Activated naive CD4-positive, alpha-beta T cell treated with anti-CD3 and anti-CD28 coated beads, Interleukin-2, amount 10 ng/mL, durations not matched to agents 7 days and 5 days (primary cell): ENCODE data around the gene GAS2L2.
A peak's percentile ranks its signal among the peaks of the same experiment; 100 is the strongest.

ENCODE experiments used
- CTCF ChIA-PET: fragments of 350-600 bp; sonication (Branson Sonifier 250); formaldehyde crosslinking; loops from one replicate; lab custom pipeline; 2021; ENCODE audit warnings: antibody characterized with exemption; lab: Charles Lee
- DNase-seq: peaks from one replicate; pipeline ENCODE4 v3.0.0-alpha.2; 2020
- H3K27ac Mint-ChIP-seq: one replicate; pipeline ENCODE4 v1.8.0; 2021; ENCODE audit warnings: mild to moderate bottlenecking, moderate library complexity, mixed read lengths
- H3K27me3 Mint-ChIP-seq: one replicate; pipeline ENCODE4 v1.8.0; 2021; ENCODE audit warnings: mild to moderate bottlenecking, mixed read lengths
- H3K36me3 Mint-ChIP-seq: one replicate; pipeline ENCODE4 v1.8.0; 2021; ENCODE audit warnings: mixed read lengths
- H3K4me1 Mint-ChIP-seq: one replicate; pipeline ENCODE4 v1.8.0; 2021; ENCODE audit warnings: mixed read lengths
- H3K4me3 Mint-ChIP-seq: one replicate; pipeline ENCODE4 v1.8.0; 2021; ENCODE audit warnings: mild to moderate bottlenecking, moderate library complexity, mixed read lengths
- H3K9me3 Mint-ChIP-seq: one replicate; pipeline ENCODE4 v1.8.0; 2021; ENCODE audit warnings: mixed read lengths

GAS2L2 gene

GRCh38 chr17:35786941-35787432 lies 33.9 kb upstream of the GAS2L2 start:
- H3K4me1 Mint-ChIP-seq: peaks cover 9% of the 10 kb centered on the region
- H3K9me3 Mint-ChIP-seq: no peaks in the 10 kb centered on the region
- no peak overlapping the region for H3K4me3 Mint-ChIP-seq
- no peaks in the 10 kb centered on the region for H3K36me3 Mint-ChIP-seq
- no peak for DNase-seq
- H3K27ac Mint-ChIP-seq: no peak overlapping the region
- peaks cover 58% of the 10 kb centered on the region for H3K27me3 Mint-ChIP-seq
- CTCF ChIA-PET: no interaction called here

DNA sequence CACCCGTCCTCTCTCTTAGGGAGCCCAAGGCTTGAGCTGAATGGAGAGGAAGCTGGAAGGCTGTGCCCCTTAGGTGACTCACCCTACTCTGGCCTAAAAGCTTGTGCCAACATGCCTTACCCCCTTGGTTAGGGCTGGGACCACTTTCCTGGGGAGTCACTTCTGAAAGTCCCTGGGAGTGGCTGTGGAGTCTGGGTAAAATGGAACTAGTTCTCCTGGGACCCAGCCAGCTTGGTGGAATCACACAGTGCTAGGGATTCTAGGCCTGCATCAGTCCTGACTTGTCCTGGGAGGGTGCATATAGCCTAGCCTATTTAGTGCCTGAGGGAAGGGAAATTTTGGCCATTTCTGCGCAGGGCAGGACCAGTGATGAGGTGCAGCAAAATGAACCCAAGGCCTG lies 31.9 kb upstream of the GAS2L2 start:
- no peak for DNase-seq
- peaks cover 9% of the 10 kb centered on the region for H3K4me1 Mint-ChIP-seq
- no peaks in the 10 kb centered on the region for H3K36me3 Mint-ChIP-seq
- no peaks in the 10 kb centered on the region for H3K9me3 Mint-ChIP-seq
- CTCF ChIA-PET: interaction anchor here (1.2 to 2.1 kb wide), 3 partner anchors 12 to 37 kb away, joined by 3 to 8 read pairs (median 4); no protein-coding TSS in a partner anchor
- no peak overlapping the region for H3K27ac Mint-ChIP-seq
- H3K4me3 Mint-ChIP-seq: no peak overlapping the region
- H3K27me3 Mint-ChIP-seq: peaks cover 56% of the 10 kb centered on the region

DNA sequence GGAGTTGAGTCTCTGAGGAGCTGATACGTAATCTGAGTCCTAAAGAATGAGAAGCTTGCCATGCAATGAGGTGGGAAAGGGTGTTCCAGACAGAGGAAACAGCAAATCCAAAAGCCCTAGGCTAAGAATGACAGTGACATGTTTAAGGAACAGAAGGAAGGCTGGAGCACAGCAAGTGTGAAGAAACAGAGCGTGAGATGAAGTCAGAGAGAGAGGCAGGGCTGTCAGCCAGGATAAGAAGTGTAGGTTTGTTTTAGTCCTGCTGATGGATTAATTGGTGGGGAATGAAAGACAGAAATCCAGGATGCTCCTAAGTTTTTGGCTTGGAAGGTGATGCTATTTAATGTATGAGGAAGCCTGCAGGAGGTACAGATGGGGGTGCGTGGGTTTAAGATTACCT lies 27.9 kb upstream of the GAS2L2 start:
- H3K36me3 Mint-ChIP-seq: no peaks in the 10 kb centered on the region
- peaks cover 48% of the 10 kb centered on the region for H3K27me3 Mint-ChIP-seq
- no peak overlapping the region for H3K27ac Mint-ChIP-seq
- H3K4me1 Mint-ChIP-seq: no peaks in the 10 kb centered on the region
- no peak for DNase-seq
- H3K9me3 Mint-ChIP-seq: no peaks in the 10 kb centered on the region
- CTCF ChIA-PET: interaction anchor here (1.3 kb wide), 1 partner anchor 168 kb away, joined by 4 read pairs; no protein-coding TSS in a partner anchor
- H3K4me3 Mint-ChIP-seq: no peak overlapping the region

DNA sequence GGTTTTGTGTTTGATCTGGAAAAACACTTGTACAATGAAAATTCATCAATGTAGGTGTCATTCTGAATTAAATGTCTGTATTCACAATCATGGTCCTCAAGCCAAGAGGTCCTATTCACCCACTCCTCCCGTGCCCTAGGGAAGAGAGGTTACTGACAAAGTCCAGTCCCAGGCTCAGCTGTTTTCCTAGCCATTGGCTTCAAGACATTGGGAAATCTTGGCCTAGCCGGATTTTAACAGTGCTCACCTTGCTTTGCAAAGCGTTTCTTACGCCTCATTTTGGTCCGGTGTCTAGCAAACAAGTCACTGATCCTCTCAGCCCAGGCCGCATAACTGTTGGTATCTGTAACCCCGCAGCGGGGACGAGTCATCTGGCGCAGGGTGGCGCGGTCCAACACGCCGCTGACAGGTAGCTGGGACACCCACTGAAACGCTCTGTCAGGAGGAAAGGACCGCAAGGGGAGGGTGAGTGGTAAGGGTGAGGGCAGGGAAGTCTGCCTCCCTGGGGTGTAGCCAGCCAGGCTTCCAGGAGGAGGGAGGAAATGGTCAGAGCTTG lies 25.7 kb upstream of the GAS2L2 start:
- H3K27me3 Mint-ChIP-seq: peaks cover 56% of the 10 kb centered on the region
- H3K9me3 Mint-ChIP-seq: no peaks in the 10 kb centered on the region
- no peak overlapping the region for H3K4me3 Mint-ChIP-seq
- no peak for DNase-seq
- no peaks in the 10 kb centered on the region for H3K4me1 Mint-ChIP-seq
- no peak overlapping the region for H3K27ac Mint-ChIP-seq
- H3K36me3 Mint-ChIP-seq: no peaks in the 10 kb centered on the region
- CTCF ChIA-PET: interaction anchor here (1.4 kb wide), 1 partner anchor 26 kb away, joined by 6 read pairs; no protein-coding TSS in a partner anchor

DNA sequence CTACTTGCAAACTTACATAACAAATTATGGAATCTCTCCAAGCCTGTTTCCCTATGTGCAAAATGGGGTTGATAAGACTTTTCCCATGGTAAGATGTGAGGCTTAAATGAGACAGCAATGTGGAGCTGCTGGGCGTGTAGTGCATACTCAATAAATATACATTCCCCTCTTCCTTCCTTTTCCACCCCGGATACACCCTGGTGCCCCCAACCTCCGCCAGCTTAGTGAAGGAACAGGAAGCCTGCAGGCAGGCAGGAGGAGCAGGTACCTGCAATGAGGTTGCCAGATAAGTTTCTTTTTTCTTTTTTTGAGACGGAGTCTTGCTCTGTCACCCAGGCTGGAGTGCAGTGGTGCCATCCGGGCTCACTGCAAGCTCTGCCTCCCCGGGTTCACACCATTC lies 22.5 kb upstream of the GAS2L2 start:
- H3K4me3 Mint-ChIP-seq: no peak overlapping the region
- no peaks in the 10 kb centered on the region for H3K9me3 Mint-ChIP-seq
- peaks cover 60% of the 10 kb centered on the region for H3K27me3 Mint-ChIP-seq
- no peaks in the 10 kb centered on the region for H3K36me3 Mint-ChIP-seq
- H3K4me1 Mint-ChIP-seq: no peaks in the 10 kb centered on the region
- H3K27ac Mint-ChIP-seq: no peak overlapping the region
- no peak for DNase-seq
- CTCF ChIA-PET: interaction anchor here (2.9 kb wide), 1 partner anchor 12 kb away, joined by 13 read pairs; no protein-coding TSS in a partner anchor

DNA sequence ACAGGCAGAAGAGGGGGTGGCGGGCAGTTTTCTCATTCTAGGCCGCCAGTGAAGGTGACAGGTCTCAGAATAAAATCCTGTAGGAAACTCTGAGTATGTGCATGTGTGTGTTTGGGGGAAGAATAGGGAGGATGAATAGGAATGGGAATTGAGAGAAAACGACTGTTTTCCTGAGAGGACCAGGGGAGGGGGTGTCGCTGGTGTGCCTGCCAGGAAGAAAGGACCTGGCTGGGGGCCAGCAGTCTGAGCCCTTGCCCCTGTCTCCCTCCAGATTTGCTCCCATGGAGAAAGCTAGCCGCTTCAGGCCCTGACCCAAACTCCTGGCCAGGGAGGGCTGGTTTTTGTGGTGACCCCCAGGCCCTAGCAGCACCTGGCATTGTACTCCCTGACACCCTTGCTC lies 22.0 kb upstream of the GAS2L2 start:
- Mint-ChIP-seq H3K27me3 (peaks cover 60% of the 10 kb centered on the region), H3K4me3 (no peak overlapping the region), H3K9me3 (no peaks in the 10 kb centered on the region), H3K27ac (no peak overlapping the region), H3K36me3 (no peaks in the 10 kb centered on the region), H3K4me1 (no peaks in the 10 kb centered on the region)
- no peak for DNase-seq
- CTCF ChIA-PET: interaction anchor here (2.9 kb wide), 1 partner anchor 11 kb away, joined by 13 read pairs; no protein-coding TSS in a partner anchor

DNA sequence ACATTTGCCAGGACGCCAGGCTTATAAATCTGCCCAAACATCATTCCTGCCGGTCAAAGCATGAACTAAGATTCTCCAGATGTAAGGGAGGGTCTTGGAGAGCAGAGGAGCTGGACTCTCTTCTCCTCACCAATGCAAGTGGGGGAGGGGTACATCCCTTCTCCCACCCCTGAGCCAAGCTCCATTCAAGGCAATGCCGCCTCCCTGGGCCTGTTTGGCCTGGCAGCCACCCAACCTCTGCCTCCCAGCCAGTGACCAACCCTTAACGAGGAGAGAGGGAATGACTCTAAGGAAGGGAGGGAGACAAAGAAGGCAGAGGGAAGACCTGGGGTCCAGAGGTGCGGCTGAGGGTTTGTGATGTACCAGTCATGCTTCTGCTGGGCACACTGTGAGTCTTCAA lies 21.5 kb upstream of the GAS2L2 start:
- no peak overlapping the region for H3K4me3 Mint-ChIP-seq
- H3K27me3 Mint-ChIP-seq: peaks cover 62% of the 10 kb centered on the region
- DNase-seq: no peak
- CTCF ChIA-PET: interaction anchor here (1.2 to 2.9 kb wide), 2 partner anchors 11 to 27 kb away, joined by 3 to 13 read pairs; no protein-coding TSS in a partner anchor
- H3K4me1 Mint-ChIP-seq: no peaks in the 10 kb centered on the region
- no peaks in the 10 kb centered on the region for H3K9me3 Mint-ChIP-seq
- H3K27ac Mint-ChIP-seq: no peak overlapping the region
- H3K36me3 Mint-ChIP-seq: no peaks in the 10 kb centered on the region

- H3K9me3 Mint-ChIP-seq: no peaks in the 10 kb centered on the region
- CTCF ChIA-PET: interaction anchor here (1.2 to 2.9 kb wide), 2 partner anchors 10 to 27 kb away, joined by 3 to 13 read pairs; no protein-coding TSS in a partner anchor
- no peak overlapping the region for H3K27ac Mint-ChIP-seq
- no peaks in the 10 kb centered on the region for H3K4me1 Mint-ChIP-seq
- no peak for DNase-seq
- H3K4me3 Mint-ChIP-seq: no peak overlapping the region
- H3K27me3 Mint-ChIP-seq: peaks cover 61% of the 10 kb centered on the region
- no peaks in the 10 kb centered on the region for H3K36me3 Mint-ChIP-seq
These were observed 20.8 kb upstream of the GAS2L2 start for GRCh38 chr17:35773679-35774425.

DNA sequence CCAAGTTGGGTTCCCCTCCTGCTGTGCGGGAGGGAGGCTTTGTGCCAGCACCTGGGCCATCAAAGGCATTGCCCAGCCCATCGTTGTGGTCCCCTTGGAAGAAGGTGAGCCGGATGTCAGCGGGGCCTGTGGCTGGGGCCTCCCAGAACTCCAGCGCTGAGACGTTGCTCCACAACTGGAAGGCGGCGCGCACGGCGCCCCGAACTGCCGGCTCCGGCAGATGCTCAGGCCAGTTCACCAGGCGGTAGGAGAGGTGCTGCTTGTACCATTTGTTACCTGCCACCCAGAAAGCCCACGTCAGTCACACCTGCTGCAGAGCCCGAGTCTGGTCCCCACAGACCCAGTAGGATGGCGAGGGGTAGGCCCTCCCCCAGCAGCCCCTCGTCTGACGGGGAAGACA lies 20.1 kb upstream of the GAS2L2 start:
- Mint-ChIP-seq H3K27ac (no peak overlapping the region), H3K27me3 (peaks cover 67% of the 10 kb centered on the region), H3K4me3 (no peak overlapping the region), H3K4me1 (no peaks in the 10 kb centered on the region), H3K9me3 (no peaks in the 10 kb centered on the region), H3K36me3 (no peaks in the 10 kb centered on the region)
- CTCF ChIA-PET: interaction anchor here (2.9 to 11.7 kb wide), 2 partner anchors 9 to 34 kb away, joined by 13 to 219 read pairs; partner anchors contain the start of gene TAF15
- DNase-seq: no peak

DNA sequence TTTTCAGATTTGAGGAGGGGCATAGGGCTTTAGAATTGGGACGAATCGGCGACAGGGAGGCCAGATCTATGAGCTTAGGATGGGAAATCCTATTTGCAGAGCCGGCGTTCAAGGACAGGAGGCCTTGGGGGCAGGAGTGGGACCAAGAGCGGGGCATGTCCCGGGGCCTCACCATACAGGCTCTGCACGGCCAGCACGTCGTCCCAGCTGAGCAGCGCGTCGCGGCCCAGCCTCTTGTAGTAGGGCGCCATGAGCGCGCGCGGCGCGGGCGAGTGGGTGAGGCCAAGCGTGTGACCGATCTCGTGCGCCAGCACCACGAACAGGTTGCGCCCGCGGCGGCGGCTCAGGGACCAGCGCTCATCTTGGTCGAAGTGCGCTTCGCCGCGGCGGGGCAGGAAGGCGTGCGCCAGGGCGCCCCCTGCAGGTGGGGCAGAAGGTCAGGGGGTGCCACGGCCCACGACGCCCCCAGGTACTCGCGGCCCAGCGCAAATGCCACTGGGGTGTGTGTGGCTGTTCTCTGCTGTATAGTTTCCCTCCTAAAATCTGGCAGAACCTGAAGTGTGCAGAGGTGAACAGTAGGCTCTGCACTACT lies 17.0 kb upstream of the GAS2L2 start:
- no peak overlapping the region for H3K27ac Mint-ChIP-seq
- H3K36me3 Mint-ChIP-seq: no peaks in the 10 kb centered on the region
- no peak for DNase-seq
- H3K4me1 Mint-ChIP-seq: peaks cover 3% of the 10 kb centered on the region
- CTCF ChIA-PET: interaction anchor here (0.9 to 11.7 kb wide), 4 partner anchors 10 to 37 kb away, joined by 3 to 219 read pairs (median 4); partner anchors contain the start of gene TAF15
- peaks cover 73% of the 10 kb centered on the region for H3K27me3 Mint-ChIP-seq
- H3K4me3 Mint-ChIP-seq: no peak overlapping the region
- no peaks in the 10 kb centered on the region for H3K9me3 Mint-ChIP-seq

DNA sequence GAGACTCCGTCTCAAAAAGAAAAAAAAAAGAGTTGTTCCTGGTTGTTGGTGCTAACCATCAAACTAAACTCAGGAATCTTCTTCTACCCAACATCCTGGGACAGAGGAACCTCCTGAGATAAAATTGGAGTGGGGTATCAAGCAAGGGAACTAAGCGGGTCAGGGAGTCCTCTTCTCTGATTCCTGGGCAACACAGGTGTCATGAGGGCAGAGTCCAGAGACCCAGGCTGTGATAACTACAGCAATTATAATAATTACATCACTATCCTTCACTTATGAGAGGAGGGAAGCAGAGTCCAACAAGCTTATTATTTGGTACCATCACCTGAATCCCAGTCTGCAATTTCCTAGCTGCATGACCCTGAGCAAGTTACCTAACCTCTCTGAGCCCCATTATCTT lies 15.8 kb upstream of the GAS2L2 start:
- Mint-ChIP-seq H3K4me3 (no peak overlapping the region), H3K9me3 (no peaks in the 10 kb centered on the region), H3K4me1 (peaks cover 11% of the 10 kb centered on the region), H3K36me3 (no peaks in the 10 kb centered on the region), H3K27ac (no peak overlapping the region), H3K27me3 (peaks cover 68% of the 10 kb centered on the region)
- CTCF ChIA-PET: interaction anchor here (0.6 to 11.7 kb wide), 3 partner anchors 31 to 230 kb away, joined by 3 to 219 read pairs (median 4); partner anchors contain the start of gene TAF15
- no peak for DNase-seq

DNA sequence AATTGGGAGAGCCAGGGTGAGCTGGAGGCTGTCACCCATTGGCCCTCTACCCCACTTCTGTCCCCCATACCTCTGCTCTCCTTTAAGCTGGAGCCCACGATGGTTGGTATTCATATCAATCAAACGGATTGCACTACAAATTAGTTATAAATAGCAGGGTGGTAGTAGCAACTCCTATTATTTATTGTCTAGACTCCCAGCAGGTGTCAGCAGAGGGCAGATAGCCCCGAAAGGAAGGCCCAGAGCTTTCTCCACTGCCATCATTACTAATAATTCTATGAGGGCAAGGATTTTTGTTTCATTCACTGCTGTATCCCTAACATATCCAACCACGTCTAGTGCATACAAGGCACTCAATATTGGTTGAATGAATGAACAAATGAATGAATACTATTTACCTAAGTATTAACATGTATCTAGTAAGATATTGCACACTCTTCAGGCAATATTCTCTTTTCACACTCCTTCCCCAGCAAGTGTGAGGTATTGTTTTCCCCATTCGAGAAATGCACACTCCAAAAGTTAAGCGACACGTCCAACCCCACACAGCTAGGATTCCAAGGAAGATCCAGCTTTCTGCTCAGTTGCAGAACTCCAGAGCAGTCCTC lies 14.0 kb upstream of the GAS2L2 start:
- Mint-ChIP-seq H3K9me3 (no peaks in the 10 kb centered on the region), H3K4me1 (peaks cover 12% of the 10 kb centered on the region), H3K4me3 (no peak overlapping the region), H3K27ac (no peak overlapping the region), H3K27me3 (peaks cover 50% of the 10 kb centered on the region), H3K36me3 (no peaks in the 10 kb centered on the region)
- DNase-seq: peak; percentile 59
- CTCF ChIA-PET: interaction anchor here (1.0 to 11.7 kb wide), 4 partner anchors 29 to 199 kb away, joined by 3 to 219 read pairs (median 6); partner anchors contain the start of gene TAF15

DNA sequence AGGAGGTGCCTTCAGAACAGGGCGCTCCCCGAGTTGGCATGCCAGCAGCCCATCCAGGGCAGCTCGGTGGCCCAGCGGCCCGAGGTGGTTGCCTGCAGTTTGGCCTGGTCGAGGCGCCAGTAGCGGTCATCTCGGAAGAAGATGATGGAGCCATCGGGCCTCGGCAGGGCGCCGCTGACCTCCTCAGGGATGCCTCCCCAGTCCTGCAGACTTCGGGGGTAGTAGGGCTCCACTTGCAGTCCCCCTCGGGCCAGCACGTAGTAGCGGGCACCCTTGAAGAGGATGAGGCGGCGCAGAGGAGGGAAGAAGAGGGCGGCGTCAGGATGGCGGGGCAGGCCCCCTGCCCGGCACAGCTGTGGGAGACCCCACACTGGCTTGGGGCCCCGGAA lies 13.4 kb upstream of the GAS2L2 start:
- Mint-ChIP-seq H3K9me3 (no peaks in the 10 kb centered on the region), H3K27ac (no peak overlapping the region), H3K4me1 (peaks cover 12% of the 10 kb centered on the region), H3K27me3 (peaks cover 48% of the 10 kb centered on the region), H3K36me3 (no peaks in the 10 kb centered on the region), H3K4me3 (no peak overlapping the region)
- CTCF ChIA-PET: interaction anchor here (1.0 to 11.7 kb wide), 3 partner anchors 30 to 200 kb away, joined by 3 to 219 read pairs (median 8); partner anchors contain the start of gene TAF15
- no peak for DNase-seq
